HG03159 (cell line): ENCODE results near the gene AKIP1.
"Not testable (repeated sequence)": the region's sequence is repeated elsewhere in the genome, so short reads cannot be mapped to it uniquely, and the experiment has no call there.

Experiments used
- ATAC-seq: cut with Tn5 transposase; IDR thresholded peaks from one replicate; pipeline ENCODE4 v1.9.1; 2021; ENCODE audit warnings: mild to moderate bottlenecking, moderate library complexity; ENCODE audit not compliant: unreplicated experiment

AKIP1 gene

DNA sequence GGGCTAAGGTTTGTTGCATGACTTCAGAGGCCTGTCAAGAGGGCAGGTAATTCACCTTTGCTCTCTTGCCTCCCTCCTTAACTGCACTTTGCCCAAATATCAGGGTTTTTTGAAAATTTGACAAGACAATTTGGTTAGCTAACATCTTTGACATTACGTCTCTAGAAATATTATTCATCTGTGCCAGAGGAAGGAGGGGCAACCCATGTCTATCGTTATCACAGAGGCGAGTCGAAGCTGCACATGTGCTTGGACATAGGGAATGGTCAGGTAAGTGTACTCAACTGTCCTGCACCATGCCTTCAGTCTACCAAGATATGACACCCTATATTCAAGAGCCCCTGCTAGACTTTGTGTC lies 3.7 kb downstream of the AKIP1 start:
- no peak for ATAC-seq

- ATAC-seq: no peak
Measured at GRCh38 chr11:8917157-8917825, 6.3 kb downstream of the AKIP1 start.

GRCh38 chr11:8922691-8923090 lies 11.7 kb downstream of the AKIP1 start:
- ATAC-seq: no peak

DNA sequence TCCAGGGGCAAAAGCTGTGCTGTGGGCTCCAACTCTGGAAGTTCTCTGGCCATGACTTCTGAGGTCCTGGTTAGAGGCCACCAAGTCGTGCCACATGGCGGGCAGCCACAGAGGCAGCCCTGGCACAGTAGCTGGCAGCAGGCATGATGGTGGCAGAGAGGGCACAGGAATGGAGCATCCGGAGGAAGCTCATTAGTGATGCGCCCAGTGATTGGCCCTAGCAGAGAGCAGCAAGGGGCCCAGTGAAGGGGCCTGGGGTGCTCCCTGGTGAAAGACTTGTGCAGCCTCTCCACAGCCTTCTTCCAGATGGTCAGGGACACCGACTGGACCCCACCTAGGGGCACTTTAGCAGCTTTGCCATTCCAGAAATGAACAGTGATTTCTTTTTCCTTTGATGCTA lies 14.7 kb downstream of the AKIP1 start:
- ATAC-seq: no peak

GRCh38 chr11:8926236-8926635 lies 15.2 kb downstream of the AKIP1 start:
- ATAC-seq: no peak

DNA sequence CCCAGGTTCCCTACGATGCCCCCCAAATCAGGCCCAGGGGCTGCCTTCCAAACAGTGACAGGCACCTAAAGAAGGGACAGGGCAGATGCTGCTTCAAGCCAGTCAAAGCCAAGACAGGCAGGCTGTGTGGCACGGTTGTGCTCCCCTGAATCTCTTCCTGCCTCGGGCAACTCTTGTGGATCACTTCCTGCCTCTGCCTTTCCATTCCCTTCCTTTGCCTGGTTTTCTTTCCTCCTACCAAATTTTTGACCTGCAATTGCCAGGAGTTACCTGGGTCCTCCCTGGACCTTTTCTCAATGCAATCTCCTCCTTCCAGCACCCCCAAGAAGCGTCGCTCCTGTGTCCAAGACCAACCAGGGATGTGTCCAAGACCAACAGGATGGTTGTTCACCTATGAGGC lies 16.2 kb downstream of the AKIP1 start:
- no peak for ATAC-seq

DNA sequence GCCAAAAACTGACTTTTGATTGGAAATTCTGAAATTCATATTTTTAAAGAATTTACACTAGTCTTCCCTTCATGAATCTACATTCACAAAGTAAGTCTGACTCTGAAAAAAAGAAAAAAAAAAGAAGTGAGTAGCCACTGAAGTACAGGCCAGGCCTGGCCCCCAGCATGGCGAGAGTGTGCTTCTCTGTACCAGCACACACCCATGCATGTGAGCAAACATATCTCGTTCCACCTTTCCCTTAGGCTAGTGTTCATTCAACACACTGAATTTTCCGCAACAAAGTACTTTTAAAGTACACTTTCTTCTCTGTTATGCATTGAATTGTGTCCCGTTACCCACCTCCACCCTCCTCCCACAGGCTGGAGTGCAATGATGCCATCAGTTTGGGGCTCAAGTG lies 17.2 kb downstream of the AKIP1 start:
- no peak for ATAC-seq

GRCh38 chr11:8928981-8929615 lies 18.1 kb downstream of the AKIP1 start:
- ATAC-seq: no peak

DNA sequence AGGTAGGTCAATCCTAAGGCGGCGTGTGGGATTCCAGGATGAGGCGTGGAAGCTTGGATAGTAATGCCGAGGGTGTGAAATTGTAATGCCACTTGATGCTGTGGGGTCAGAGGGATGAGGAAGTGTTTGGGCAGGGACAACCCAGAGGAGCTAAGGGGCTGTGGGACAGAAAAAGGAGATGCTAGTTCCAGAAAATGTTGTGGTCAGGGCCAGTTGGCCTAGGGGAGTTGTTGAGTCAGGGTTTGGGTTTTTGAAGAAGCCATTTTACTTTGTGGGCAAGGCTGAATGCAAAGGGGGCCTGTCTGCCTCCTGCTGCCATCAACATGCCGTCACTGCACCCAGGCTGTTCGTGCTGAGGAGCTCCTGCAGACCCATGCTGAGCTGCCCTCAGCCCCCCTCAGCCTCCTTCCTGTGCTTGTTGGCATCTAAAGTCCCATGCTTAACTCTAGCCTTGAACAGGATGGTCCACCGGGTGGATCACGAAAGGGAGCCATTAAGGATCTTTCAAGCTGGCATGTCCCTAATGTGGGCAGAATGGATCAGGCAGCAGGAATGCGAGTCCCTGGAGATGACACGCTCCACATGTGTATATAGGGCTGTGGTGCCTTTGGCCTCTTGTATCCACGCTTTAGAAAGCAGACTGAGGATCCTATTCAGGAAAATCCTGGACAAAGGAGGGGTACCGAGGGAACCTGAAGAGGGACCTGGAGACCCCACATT lies 19.6 kb downstream of the AKIP1 start:
- ATAC-seq: no peak

DNA sequence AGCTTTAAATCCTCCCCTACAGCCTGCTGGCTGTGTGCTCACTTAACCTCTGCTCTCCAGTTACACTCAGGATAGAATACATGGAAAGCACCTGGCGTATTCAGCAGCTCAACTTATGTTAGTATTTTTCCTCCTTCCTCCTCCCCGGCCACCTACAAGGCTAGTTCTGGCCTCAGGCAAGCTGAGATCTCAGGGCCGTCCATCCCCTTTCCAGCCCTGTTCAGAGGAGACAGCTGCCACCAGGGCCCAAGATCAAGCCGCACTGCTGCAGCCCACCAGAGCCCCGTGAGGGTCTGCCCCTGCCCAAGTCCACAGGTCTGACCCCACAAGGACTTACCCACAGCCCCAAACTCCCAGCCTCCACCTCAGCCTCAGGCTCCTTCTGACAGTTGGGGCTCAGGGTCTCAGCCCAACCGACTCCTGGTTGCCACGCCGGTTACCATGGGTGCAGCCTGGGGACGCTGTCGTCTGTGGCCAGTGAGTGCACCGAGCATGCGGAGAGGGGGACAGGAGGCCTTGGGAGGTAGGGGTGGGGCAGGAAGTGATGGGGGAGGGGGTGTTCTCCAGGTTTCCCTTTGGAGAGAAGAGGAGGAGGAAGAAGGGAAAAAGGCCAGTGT lies 21.7 kb downstream of the AKIP1 start, which contains the start of gene C11orf16:
C11orf16 (minus strand) TSS at position 384 of the 617 bp plus-strand sequence. CDS start 639 bp downstream, outside the sequence.
- no peak for ATAC-seq

GRCh38 chr11:8933931-8934330 lies 22.9 kb downstream of the AKIP1 start:
- no peak for ATAC-seq

DNA sequence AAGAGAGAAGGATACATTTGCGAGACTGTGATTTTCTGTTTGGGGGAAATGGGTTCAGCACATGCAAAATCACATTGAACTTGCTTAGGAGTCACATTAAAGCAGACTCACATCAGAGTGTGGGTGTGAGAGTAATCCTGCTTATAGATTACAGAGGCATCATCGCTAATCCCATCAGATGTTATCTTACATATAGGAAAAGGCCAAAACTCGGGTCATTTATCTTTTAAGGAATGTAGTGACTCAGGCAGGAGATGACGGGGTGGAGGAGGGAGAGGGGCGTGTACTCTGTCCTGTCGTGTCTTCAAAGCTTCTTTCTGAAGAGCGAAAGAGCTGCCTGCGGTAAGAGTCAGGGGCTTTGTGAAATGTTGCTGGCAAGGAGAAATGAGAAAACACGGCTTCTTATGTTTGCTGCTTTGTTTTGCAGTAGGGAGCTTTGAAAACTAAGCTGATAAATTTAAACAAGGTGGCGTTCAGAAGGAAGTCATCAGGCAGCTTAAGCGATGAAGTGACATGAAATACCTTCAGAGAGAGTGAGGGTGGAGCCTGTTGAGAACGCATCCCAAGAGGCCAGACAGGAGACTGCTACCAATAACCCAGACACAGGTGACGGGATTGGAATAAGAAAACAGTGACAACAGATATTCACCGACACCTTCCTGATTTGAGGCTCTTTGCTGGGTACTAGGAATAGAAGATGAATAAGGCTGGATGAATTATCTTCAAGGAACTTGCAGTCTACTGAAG lies 23.9 kb downstream of the AKIP1 start:
- no peak for ATAC-seq

GRCh38 chr11:8935789-8936188 lies 24.8 kb downstream of the AKIP1 start:
- not testable (repeated sequence) for ATAC-seq

DNA sequence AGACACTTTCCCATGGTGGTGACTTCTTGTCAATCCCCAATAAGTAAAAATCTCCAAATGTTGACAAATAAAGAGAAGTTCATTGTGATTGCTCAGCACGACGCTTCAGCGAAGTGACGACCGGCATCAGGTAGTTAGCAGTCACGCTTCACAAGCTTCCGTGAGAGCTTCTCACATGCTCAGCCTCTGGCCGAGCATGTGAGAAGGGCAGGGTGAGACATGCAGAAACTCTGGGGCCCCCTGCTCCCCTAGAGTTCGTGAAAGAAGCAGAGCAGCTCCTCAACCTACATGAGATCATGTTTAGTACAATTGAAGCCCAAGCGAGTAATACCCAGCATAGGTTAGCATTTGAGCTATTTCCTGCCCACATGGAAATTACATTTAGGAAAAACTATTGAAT lies 26.2 kb downstream of the AKIP1 start:
- no peak for ATAC-seq

DNA sequence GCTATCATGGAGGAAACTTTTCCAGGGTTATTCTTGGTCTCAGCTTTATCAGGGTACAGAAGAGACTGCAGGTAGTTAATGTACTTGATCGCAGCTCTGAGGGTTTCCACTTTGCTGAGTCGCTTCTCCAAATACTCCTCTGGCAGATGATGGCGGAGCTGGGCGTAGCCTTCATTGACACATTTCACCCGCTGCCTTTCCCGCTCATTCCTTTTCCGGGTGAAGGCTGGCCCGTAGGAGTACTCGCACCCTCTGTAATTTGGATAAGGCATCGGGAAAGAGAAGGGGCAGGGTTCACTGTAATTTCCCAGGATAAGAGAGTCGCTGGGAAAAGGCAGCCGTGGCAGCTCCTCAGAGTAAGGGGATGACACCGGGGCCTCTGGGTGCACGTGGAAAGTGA lies 26.7 kb downstream of the AKIP1 start:
- ATAC-seq: no peak

DNA sequence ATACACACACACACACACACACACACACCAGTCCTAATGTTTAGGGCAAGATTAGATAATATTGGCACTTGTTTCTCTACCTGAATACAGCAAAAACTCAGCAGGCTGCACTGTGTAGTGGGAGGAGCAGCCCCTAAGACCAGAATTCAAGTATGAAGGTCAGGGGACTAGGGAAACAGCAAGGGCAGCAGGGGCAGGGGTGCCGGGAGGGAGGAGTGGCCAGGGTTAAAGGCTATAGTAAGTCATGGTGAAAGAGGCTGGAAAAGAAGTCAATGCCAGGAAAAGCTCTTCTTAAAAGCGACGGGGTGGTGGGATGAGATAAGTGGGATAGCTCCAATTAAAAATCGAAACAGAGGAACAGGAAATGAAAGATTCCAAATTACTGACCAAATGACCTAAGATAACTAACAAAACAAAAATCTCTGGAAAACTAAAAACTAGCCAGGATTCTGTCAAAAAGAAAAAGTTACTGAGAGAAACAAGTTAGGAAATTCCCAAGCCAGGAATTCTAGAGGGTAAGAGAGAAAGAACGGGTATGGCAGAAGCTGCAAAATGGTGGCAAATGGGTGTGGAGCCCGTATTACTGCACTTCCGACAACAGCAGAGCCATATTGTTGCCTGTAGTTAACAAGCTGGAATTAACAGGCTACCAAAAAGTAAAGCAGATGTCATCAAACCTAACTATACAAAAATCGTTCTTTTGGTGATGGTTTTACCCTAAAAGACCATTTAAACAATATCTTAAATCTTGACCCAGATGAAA lies 30.5 kb downstream of the AKIP1 start:
- no peak for ATAC-seq

DNA sequence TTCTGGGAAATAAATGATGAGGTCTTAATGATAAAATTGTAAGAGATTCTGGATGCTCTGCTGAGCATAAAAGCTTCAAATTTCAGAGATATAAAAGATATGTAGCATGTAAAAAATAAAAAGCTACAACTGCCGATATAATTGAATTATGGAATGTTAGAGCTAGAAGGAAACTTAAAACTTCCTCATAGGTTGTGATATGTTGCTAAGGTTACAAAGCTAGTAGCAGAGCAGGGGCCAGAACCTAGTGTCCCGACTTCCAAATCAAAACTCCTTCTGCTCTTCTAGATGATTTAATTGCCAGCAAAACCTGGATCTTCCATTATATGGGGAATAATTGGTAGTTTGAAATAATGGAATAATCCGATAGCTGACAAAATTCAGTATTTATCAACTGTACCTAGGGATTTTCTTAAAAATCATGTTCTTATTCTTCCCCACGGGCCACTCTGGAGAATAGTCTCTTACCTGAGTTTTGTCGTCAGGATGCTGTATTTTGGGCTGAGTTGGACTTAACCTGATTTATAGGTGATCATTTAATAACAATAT lies 31.6 kb downstream of the AKIP1 start, which contains the start of gene ASCL3:
ASCL3 (minus strand) TSS at position 499 of the 549 bp plus-strand sequence. CDS start 4,855 bp downstream, outside the sequence.
- ATAC-seq: no peak

- ATAC-seq: no peak
Measured at GRCh38 chr11:8947230-8947943, 36.4 kb downstream of the AKIP1 start.

DNA sequence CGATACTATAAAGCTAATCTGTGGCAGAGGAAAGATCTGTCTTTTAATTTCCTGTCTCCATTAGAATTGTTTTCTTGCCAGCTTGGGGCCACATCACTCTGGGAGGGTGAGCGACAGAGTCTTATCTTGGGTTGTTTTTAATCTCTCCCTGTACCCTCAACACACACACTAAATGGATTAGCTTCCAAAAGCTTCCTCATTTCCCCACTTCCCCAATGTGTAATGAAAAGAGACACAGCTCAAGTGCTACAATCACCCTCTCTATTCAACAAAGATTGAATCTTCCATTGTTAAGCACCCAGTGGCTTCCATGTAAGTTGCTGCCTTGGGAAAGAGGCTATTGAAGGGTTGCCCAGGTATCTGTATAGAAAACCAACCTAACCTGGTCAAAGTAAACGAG lies 37.9 kb downstream of the AKIP1 start:
- no peak for ATAC-seq
